Neuronal stem cell (in vitro differentiated cells): Measurements from ENCODE around the gene SLC45A3.
A peak's percentile ranks its signal among the peaks of the same experiment; 100 is the strongest.

ENCODE experiments used
- DNase-seq: peaks from one replicate; pipeline ENCODE4 v3.0.0-alpha.2; 2013; ENCODE audit warnings: low spot score
- H2AFZ ChIP-seq: one replicate; pipeline ENCODE4 v1.6.1; 2013; ENCODE audit warnings: mild to moderate bottlenecking, low read length, inconsistent platforms
- H2AK5ac ChIP-seq: 2 replicates; pipeline ENCODE4 v1.6.1; 2013; ENCODE audit warnings: low read depth, mild to moderate bottlenecking, inconsistent platforms, low read length, moderate library complexity, mixed read lengths
- H2BK120ac ChIP-seq: 2 replicates; pipeline ENCODE4 v1.6.1; 2013; ENCODE audit warnings: low read depth, mild to moderate bottlenecking, inconsistent platforms, low read length, moderate library complexity, mixed read lengths
- H2BK12ac ChIP-seq: one replicate; pipeline ENCODE4 v1.6.1; 2013; ENCODE audit warnings: low read length, inconsistent platforms
- H2BK15ac ChIP-seq: 2 replicates; pipeline ENCODE4 v1.6.1; 2013; ENCODE audit warnings: mild to moderate bottlenecking, low read length, inconsistent platforms, mixed read lengths
- H2BK5ac ChIP-seq: one replicate; pipeline ENCODE4 v1.6.1; 2013; ENCODE audit warnings: inconsistent platforms, mild to moderate bottlenecking, low read length, moderate library complexity
- H3K14ac ChIP-seq: one replicate; pipeline ENCODE4 v1.6.1; 2013; ENCODE audit warnings: low read length, inconsistent platforms
- H3K18ac ChIP-seq: 2 replicates; pipeline ENCODE4 v1.6.1; 2013; ENCODE audit warnings: low read length, inconsistent platforms
- H3K23ac ChIP-seq: 2 replicates; pipeline ENCODE4 v1.6.1; 2013; ENCODE audit warnings: low read depth, mild to moderate bottlenecking, mixed read lengths, low read length, inconsistent platforms; ENCODE audit not compliant: poor library complexity
- H3K27ac ChIP-seq: replicated peaks from 3 replicates; pipeline ENCODE4 v1.5.1; 2013; ENCODE audit warnings: low read length, inconsistent platforms
- H3K27me3 ChIP-seq, 3 experiments: 2 replicates each; pipeline ENCODE4 v1.6.1; 2013; ENCODE audit warnings: low read length in 3 of 3, mild to moderate bottlenecking in 2 of 3, inconsistent platforms in 1 of 3, low read depth in 1 of 3, mixed read lengths in 1 of 3, moderate library complexity in 1 of 3; ENCODE audit not compliant: control insufficient read depth in 3 of 3, insufficient read depth in 3 of 3
- H3K36me3 ChIP-seq, 2 donors: replicated peaks in 1 of 2; 2 replicates each; pipeline ENCODE4 v1.6.1; 2013; ENCODE audit warnings: low read length in 2 of 2; ENCODE audit not compliant: control insufficient read depth in 2 of 2, insufficient read depth in 2 of 2
- H3K4ac ChIP-seq: 2 replicates; pipeline ENCODE4 v1.6.1; 2013; ENCODE audit warnings: inconsistent platforms, mild to moderate bottlenecking, low read length, moderate library complexity
- H3K4me1 ChIP-seq, 2 donors: 1 replicate in 1 of 2; 2 replicates in 1 of 2; pipeline ENCODE4 v1.6.1; 2013; ENCODE audit warnings: low read length in 2 of 2, low read depth in 1 of 2; ENCODE audit not compliant: control insufficient read depth in 2 of 2, insufficient read depth in 1 of 2
- H3K4me2 ChIP-seq: one replicate; pipeline ENCODE4 v1.6.1; 2013; ENCODE audit warnings: mild to moderate bottlenecking, low read length, inconsistent platforms; ENCODE audit not compliant: insufficient read depth, poor library complexity, severe bottlenecking
- H3K4me3 ChIP-seq, 2 donors: 2 replicates each; pipeline ENCODE4 v1.5.1; 2013; ENCODE audit warnings: low read length in 2 of 2, mild to moderate bottlenecking in 2 of 2, inconsistent platforms in 1 of 2, moderate library complexity in 1 of 2
- H3K79me1 ChIP-seq: one replicate; pipeline ENCODE4 v1.6.1; 2013; ENCODE audit warnings: low read depth, mild to moderate bottlenecking, inconsistent platforms, low read length, moderate library complexity
- H3K9ac ChIP-seq: one replicate; pipeline ENCODE4 v1.6.1; 2013; ENCODE audit warnings: mild to moderate bottlenecking, low read depth, low read length, inconsistent platforms; ENCODE audit not compliant: poor library complexity
- H3K9me3 ChIP-seq, 2 donors: replicated peaks in 1 of 2; 2 replicates each; pipeline versions ENCODE3 to v1.6.1; 2013; ENCODE audit warnings: low read length in 2 of 2, mild to moderate bottlenecking in 2 of 2, inconsistent platforms in 1 of 2, low read depth in 1 of 2, mixed read lengths in 1 of 2, moderate library complexity in 1 of 2; ENCODE audit not compliant: control insufficient read depth in 2 of 2, insufficient read depth in 1 of 2
- H4K8ac ChIP-seq: one replicate; pipeline ENCODE4 v1.6.1; 2013; ENCODE audit warnings: low read depth, mild to moderate bottlenecking, inconsistent platforms, low read length, moderate library complexity
- H4K91ac ChIP-seq: one replicate; pipeline ENCODE4 v1.6.1; 2013; ENCODE audit warnings: low read length, low read depth, mild to moderate bottlenecking, inconsistent platforms; ENCODE audit not compliant: poor library complexity
- WGBS, 2 donors: extraction: QIAGEN DNeasy Blood & Tissue Kit; methylation state at CpG; one replicate each; pipeline ENCODE4 v1.1.7; 2013; ENCODE audit warnings: missing lambda C conversion rate in 2 of 2, mixed read lengths in 1 of 2; ENCODE audit not compliant: insufficient read length in 2 of 2, insufficient replicate concordance in 1 of 2; ENCODE audit errors: extremely low coverage in 2 of 2; 5-methylcytosine and 5-hydroxymethylcytosine counted together

Gene SLC45A3

GRCh38 chr1:205666372-205667166, 13.7 kb downstream of the SLC45A3 start:
- no peak overlapping the region for H2AFZ ChIP-seq
- WGBS, 2 donors: no CpG with 5 or more reads among the region's 6 CpGs
- no peak overlapping the region for H3K27ac ChIP-seq
- peak overlapping the region; percentile 38 for H2BK15ac ChIP-seq
- peaks cover 0 to 1% (median 0%) of the 10 kb centered on the region in 3 experiments for H3K27me3 ChIP-seq
- H4K91ac ChIP-seq: no peak overlapping the region
- H4K8ac ChIP-seq: no peak overlapping the region
- H2BK5ac ChIP-seq: no peak overlapping the region
- no peak overlapping the region for H3K4ac ChIP-seq
- no peak overlapping the region for H3K4me3 ChIP-seq
- H3K9me3 ChIP-seq: no peaks in the 10 kb centered on the region
- no peak overlapping the region for H3K9ac ChIP-seq
- no peak overlapping the region for H2BK12ac ChIP-seq
- peaks cover 4% of the 10 kb centered on the region for H3K79me1 ChIP-seq
- H3K4me2 ChIP-seq: no peak overlapping the region
- no peak overlapping the region for H3K14ac ChIP-seq
- peaks cover 40 to 49% of the 10 kb centered on the region in 2 donors for H3K4me1 ChIP-seq
- H3K23ac ChIP-seq: no peak overlapping the region
- no peaks in the 10 kb centered on the region for H3K36me3 ChIP-seq
- peak overlapping the region; percentile 87 for H2AK5ac ChIP-seq
- peak overlapping the region; percentile 24 for H3K18ac ChIP-seq
- no peak overlapping the region for H2BK120ac ChIP-seq
- DNase-seq: no peak

GRCh38 chr1:205665201-205666045, 14.9 kb downstream of the SLC45A3 start:
- Histone ChIP-seq H3K27me3 (peaks cover 0 to 1% (median 0%) of the 10 kb centered on the region in 3 experiments), H3K4me3 (no peak overlapping the region), H2BK5ac (no peak overlapping the region), H3K4me2 (no peak overlapping the region), H2AFZ (no peak overlapping the region), H3K9me3 (no peaks in the 10 kb centered on the region), H2AK5ac (peak overlapping the region; percentile 41), H3K36me3 (no peaks in the 10 kb centered on the region), H4K8ac (no peak overlapping the region), H3K4ac (no peak overlapping the region), H2BK12ac (no peak overlapping the region), H3K79me1 (peaks cover 4% of the 10 kb centered on the region), H3K9ac (no peak overlapping the region), H4K91ac (no peak overlapping the region), H3K18ac (no peak overlapping the region), H3K14ac (no peak overlapping the region), H2BK120ac (no peak overlapping the region), H3K23ac (no peak overlapping the region), H2BK15ac (no peak overlapping the region), H3K4me1 (peaks cover 35 to 45% of the 10 kb centered on the region in 2 donors), H3K27ac (no peak overlapping the region)
- DNase-seq: no peak
- WGBS, 2 donors: no CpG with 5 or more reads among the region's 9 CpGs

GRCh38 chr1:205664399-205665017, 15.8 kb downstream of the SLC45A3 start:
- Histone ChIP-seq H3K23ac (no peak overlapping the region), H2AK5ac (no peak overlapping the region), H3K27me3 (peaks cover 0 to 1% (median 0%) of the 10 kb centered on the region in 3 experiments), H3K9me3 (no peaks in the 10 kb centered on the region), H3K9ac (no peak overlapping the region), H3K4me1 (peaks cover 26 to 37% of the 10 kb centered on the region in 2 donors), H2BK12ac (no peak overlapping the region), H2BK120ac (no peak overlapping the region), H4K91ac (no peak overlapping the region), H3K18ac (peak overlapping the region; percentile 33), H3K36me3 (no peaks in the 10 kb centered on the region), H2BK5ac (no peak overlapping the region), H2AFZ (no peak overlapping the region), H3K79me1 (peaks cover 4% of the 10 kb centered on the region), H3K14ac (no peak overlapping the region), H3K4me3 (no peak overlapping the region), H3K4me2 (no peak overlapping the region), H2BK15ac (no peak overlapping the region), H3K27ac (no peak overlapping the region), H4K8ac (no peak overlapping the region), H3K4ac (no peak overlapping the region)
- WGBS, 2 donors: no CpG with 5 or more reads among the region's 19 CpGs
- no peak for DNase-seq
